K562 (cell line): ENCODE measurements around the gene DEFB108B. TPM values are rescaled to one million over a fixed set of nuclear protein-coding genes. Genes with fewer than 3 reads are reported as not detected.
"Not testable (repeated sequence)": the region's sequence is repeated elsewhere in the genome, so short reads cannot be mapped to it uniquely, and the experiment has no call there.

Source experiments
- ATAC-seq: fragments of 200-7000 bp; cut with Tn5 transposase; 3 replicates; pipeline ENCODE4 v1.9.1; 2020; ENCODE audit warnings: moderate library complexity
- BruUV-seq: library from RNA; stranded (reverse); fragments of 400-500 nt; replicated peaks from 2 replicates; lab custom pipeline; 2021; lab: Mats Ljungman, UMichigan
- CTCF ChIA-PET: fragments of 300-600 bp; formaldehyde crosslinking; extraction: SDS; loops from one replicate; lab custom pipeline; 2021; ENCODE audit warnings: low intra/inter-chr PET ratio; lab: Yijun Ruan, JAX
- POLR2A ChIA-PET: fragments of 300-600, 350-650 bp; sonication (Branson Sonifier 250); formaldehyde crosslinking; extraction: SDS; loops from one replicate; lab custom pipeline; 2021; ENCODE audit warnings: antibody characterized with exemption, inconsistent platforms; lab: Yijun Ruan, JAX
- DNase-seq, 4 experiments: peaks; one replicate each; pipeline versions ENCODE4 v3.0.0 to v3.0.0-alpha.2; 2011 to 2018; ENCODE audit warnings: low spot score in 3 of 4, mixed read lengths in 3 of 4; ENCODE audit errors: extremely low read depth in 1 of 4
- FAIRE-seq: peaks from 2 replicates; lab custom pipeline; 2011; peaks lifted over from hg19 to GRCh38; lab: Jason Lieb, UNC
- H2AFZ ChIP-seq: 2 replicates; pipeline ENCODE4 v1.6.0; 2011; ENCODE audit warnings: low read depth, low read length, control low read depth, inconsistent platforms
- H3K27ac ChIP-seq: fragments of 200-600 bp; 3 replicates; pipeline ENCODE4 v1.8.0; 2011; ENCODE audit warnings: low read depth, mild to moderate bottlenecking, control low read depth, inconsistent platforms, low read length, moderate library complexity, mixed read lengths; ENCODE audit errors: extremely low read depth
- H3K27me3 ChIP-seq, 2 experiments: fragments of 300-600 bp in 1 of 2; 2 replicates in 1 of 2; 3 replicates in 1 of 2; pipeline versions ENCODE4 v1.6.0 to v1.8.0; 2011; ENCODE audit warnings: inconsistent platforms in 2 of 2, low read length in 2 of 2, mild to moderate bottlenecking in 1 of 2, mixed read lengths in 1 of 2, moderate library complexity in 1 of 2; ENCODE audit not compliant: control insufficient read depth in 2 of 2, insufficient read depth in 2 of 2
- H3K36me3 ChIP-seq: fragments of 300-600 bp; 3 replicates; pipeline ENCODE4 v1.8.0; 2011; ENCODE audit warnings: mild to moderate bottlenecking, low read length, inconsistent platforms; ENCODE audit not compliant: control insufficient read depth, insufficient read depth
- H3K4me1 ChIP-seq, 2 experiments: fragments of 200-600 bp in 1 of 2; replicated peaks in 1 of 2; 2 replicates in 1 of 2; 3 replicates in 1 of 2; pipeline versions ENCODE4 v1.5.1 to v1.8.0; 2011; ENCODE audit warnings: inconsistent platforms in 2 of 2, low read length in 2 of 2, mild to moderate bottlenecking in 1 of 2, mixed read lengths in 1 of 2, moderate library complexity in 1 of 2; ENCODE audit not compliant: control insufficient read depth in 2 of 2, insufficient read depth in 2 of 2
- H3K4me2 ChIP-seq: 2 replicates; pipeline ENCODE4 v1.6.1; 2011; ENCODE audit warnings: low read length, control low read depth, inconsistent platforms, mixed read lengths; ENCODE audit not compliant: insufficient read depth
- H3K4me3 ChIP-seq: fragments of 200-600 bp; sonication (generic), shearing (Covaris generic); 2 replicates; pipeline ENCODE4 v1.5.1; 2016; ENCODE audit warnings: control low read depth, inconsistent platforms
- H3K79me2 ChIP-seq: fragments of 200-600 bp; 3 replicates; pipeline ENCODE4 v1.8.0; 2011; ENCODE audit warnings: low read length, inconsistent platforms; ENCODE audit not compliant: control insufficient read depth, insufficient read depth
- H3K9ac ChIP-seq, 2 experiments: 2 replicates each; pipeline versions ENCODE4 v1.6.0 to v1.6.1; 2011; ENCODE audit warnings: low read depth in 2 of 2, low read length in 2 of 2, control low read depth in 1 of 2, inconsistent platforms in 1 of 2, mild to moderate bottlenecking in 1 of 2, mixed read lengths in 1 of 2; ENCODE audit not compliant: insufficient read depth in 1 of 2
- H3K9me1 ChIP-seq: one replicate; pipeline ENCODE4 v1.6.0; 2011; ENCODE audit warnings: inconsistent platforms, mild to moderate bottlenecking, low read length, moderate library complexity; ENCODE audit not compliant: control insufficient read depth, insufficient read depth
- H3K9me3 ChIP-seq: replicated peaks from 2 replicates; pipeline ENCODE4 v1.5.1; 2011; ENCODE audit warnings: low read depth, low read length, inconsistent platforms; ENCODE audit not compliant: control insufficient read depth, insufficient read depth
- H4K20me1 ChIP-seq: replicated peaks from 2 replicates; pipeline ENCODE4 v1.6.1; 2011; ENCODE audit warnings: low read length, inconsistent platforms, mixed read lengths; ENCODE audit not compliant: control insufficient read depth, insufficient read depth
- CTBP1 ChIP-seq: fragments of 450-650 bp; IDR thresholded peaks from 2 replicates; pipeline ENCODE4 v1.6.1; 2016; ENCODE audit warnings: borderline replicate concordance
- MAFF ChIP-seq: IDR thresholded peaks from 2 replicates; pipeline ENCODE4 v1.6.1; 2012; ENCODE audit warnings: low read length, improper control_type of control experiment
- MAX ChIP-seq: sonication (generic); formaldehyde crosslinking; IDR thresholded peaks from 2 replicates; pipeline ENCODE4 v1.9.0; 2022; ENCODE audit warnings: mild to moderate bottlenecking, missing genetic modification reagents
- RAD21 ChIP-seq, 2 experiments: fragments of 250-450 bp in 1 of 2; fragments of 450-650 bp in 1 of 2; sonication (Bioruptor Pico) in 1 of 2; formaldehyde crosslinking in 1 of 2; IDR thresholded peaks in 1 of 2; conservative IDR thresholded peaks in 1 of 2; 2 replicates each; pipeline versions ENCODE4 v1.4.0 to v1.8.0; 2020 to 2022; ENCODE audit warnings: mild to moderate bottlenecking in 2 of 2, moderate library complexity in 1 of 2
- ZNF316 ChIP-seq: fragments of 450-650 bp; IDR thresholded peaks from 2 replicates; pipeline ENCODE4 v1.6.1; 2016
- WGBS: fragments of 100-300 bp; shearing (Covaris generic); methylation state at CpG from one replicate; pipeline ENCODE4 v1.1.6; 2016; ENCODE audit warnings: low coverage, mixed read lengths; ENCODE audit not compliant: insufficient coverage; ENCODE audit errors: missing lambda C conversion rate; 5-methylcytosine and 5-hydroxymethylcytosine counted together
- in situ Hi-C: fragments of 300-500 bp; cut with MboI; formaldehyde crosslinking; loops from 4 replicates; pipeline ENCODE4 v1.15.0; 2018; ENCODE audit warnings: inconsistent platforms, mixed read lengths
- intact Hi-C: fragments of 100-400 bp; cut with micrococcal nuclease; formaldehyde crosslinking; loops from 2 replicates; pipeline ENCODE4 v1.14.2; 2022
- polyA plus RNA-seq, 8 experiments: library from polyadenylated mRNA; depleted of rRNA in 4 of 8; stranded (reverse) in 5 of 8; unstranded in 3 of 8; fragments of >200 nt; fragmentation: Nextera tagmentation in 2 of 8; fragmentation: Illumina TruSeq in 1 of 8; extraction: Ambion mirVana in 2 of 8; extraction: Trizol in 1 of 8; gene quantifications; 2 replicates each; pipeline versions ENCODE4 v1.2.1 to v1.2.3, GENCODE V29; 2011 to 2014; ENCODE audit warnings: inconsistent platforms in 1 of 8, missing spikeins in 1 of 8
- total RNA-seq, 7 experiments: library from RNA; depleted of rRNA in 6 of 7; stranded (reverse); fragments of >200 nt in 6 of 7; fragmentation: Illumina TruSeq in 2 of 7; extraction: Trizol in 2 of 7; gene quantifications; 2 replicates each; pipeline versions ENCODE4 v1.2.1 to v1.2.3, GENCODE V29; 2011 to 2021; ENCODE audit warnings: low replicate concordance in 1 of 7

Gene DEFB108B
- total and polyA plus RNA-seq, 9 of the 15 experiments (the other 6 are each of a cell fraction or from before 2014, with no cell fraction given): not detected

GRCh38 chr11:71863978-71864627 lies 31.1 kb downstream of the DEFB108B start (continued):
- TF ChIP-seq ZNF316: peak; percentile 97
- TF ChIP-seq MAFF: peak; percentile 58
- 0 out of 2 replicates have a peak, but pooled peaks have one; percentile 31 for TF ChIP-seq CTBP1

GRCh38 chr11:71867209-71867608 lies 34.2 kb downstream of the DEFB108B start:
- intact Hi-C loops, H3K4me1 ChIP-seq, H3K79me2 ChIP-seq, H3K4me3 ChIP-seq, H3K4me2 ChIP-seq, H3K9ac ChIP-seq, DNase-seq, H3K36me3 ChIP-seq, CTCF ChIA-PET, H3K9me3 ChIP-seq, POLR2A ChIA-PET, H3K9me1 ChIP-seq, H3K27me3 ChIP-seq, BruUV-seq, in situ Hi-C loops, H4K20me1 ChIP-seq, FAIRE-seq, H2AFZ ChIP-seq, H3K27ac ChIP-seq: not testable (repeated sequence)
- 44% methylated on average over 1 of the region's 1 CpG for WGBS
- TF ChIP-seq RAD21 (CRISPR knock-in tag; conservative IDR thresholded peaks at IDR 0.05 in 1 of 2, IDR thresholded peaks at IDR 0.05 in 1 of 2) (peak in 1 of 2 experiments; percentile 34; a peak in 2 of 4 replicates), MAX (CRISPR knock-in tag) (peak; percentile 38; the same call in 1 of the 2 replicates)
- ATAC-seq: peak; percentile 81; the same call in 2 of the 3 replicates

GRCh38 chr11:71869931-71870330 lies 36.9 kb downstream of the DEFB108B start:
- 20% methylated on average over 3 of the region's 3 CpGs for WGBS
- H2AFZ ChIP-seq, in situ Hi-C loops, H3K27ac ChIP-seq, H3K4me3 ChIP-seq, H3K4me2 ChIP-seq, H3K9me1 ChIP-seq, H4K20me1 ChIP-seq, H3K79me2 ChIP-seq, intact Hi-C loops, POLR2A ChIA-PET, CTCF ChIA-PET, H3K36me3 ChIP-seq, H3K9me3 ChIP-seq, ATAC-seq, H3K9ac ChIP-seq, DNase-seq, H3K27me3 ChIP-seq, BruUV-seq, H3K4me1 ChIP-seq, FAIRE-seq: not testable (repeated sequence)

- H3K36me3 ChIP-seq, H3K79me2 ChIP-seq, H3K27ac ChIP-seq, in situ Hi-C loops, H3K9me1 ChIP-seq, POLR2A ChIA-PET, H3K4me1 ChIP-seq, DNase-seq, H3K4me2 ChIP-seq, BruUV-seq, H3K4me3 ChIP-seq, H3K9me3 ChIP-seq, CTCF ChIA-PET, FAIRE-seq, ATAC-seq, H3K9ac ChIP-seq, H3K27me3 ChIP-seq, H4K20me1 ChIP-seq, H2AFZ ChIP-seq, intact Hi-C loops: not testable (repeated sequence)
Observed at GRCh38 chr11:71870661-71871060, 37.7 kb downstream of the DEFB108B start.
